NCI-H1105 (cell line): ENCODE results near the gene NTM.
A peak's percentile ranks its signal among the peaks of the same experiment; 100 is the strongest.

ENCODE experiments used
- DNase-seq: peaks from one replicate; lab custom pipeline; 2025; lab: John Stamatoyannopoulos, UW

NTM gene

DNA sequence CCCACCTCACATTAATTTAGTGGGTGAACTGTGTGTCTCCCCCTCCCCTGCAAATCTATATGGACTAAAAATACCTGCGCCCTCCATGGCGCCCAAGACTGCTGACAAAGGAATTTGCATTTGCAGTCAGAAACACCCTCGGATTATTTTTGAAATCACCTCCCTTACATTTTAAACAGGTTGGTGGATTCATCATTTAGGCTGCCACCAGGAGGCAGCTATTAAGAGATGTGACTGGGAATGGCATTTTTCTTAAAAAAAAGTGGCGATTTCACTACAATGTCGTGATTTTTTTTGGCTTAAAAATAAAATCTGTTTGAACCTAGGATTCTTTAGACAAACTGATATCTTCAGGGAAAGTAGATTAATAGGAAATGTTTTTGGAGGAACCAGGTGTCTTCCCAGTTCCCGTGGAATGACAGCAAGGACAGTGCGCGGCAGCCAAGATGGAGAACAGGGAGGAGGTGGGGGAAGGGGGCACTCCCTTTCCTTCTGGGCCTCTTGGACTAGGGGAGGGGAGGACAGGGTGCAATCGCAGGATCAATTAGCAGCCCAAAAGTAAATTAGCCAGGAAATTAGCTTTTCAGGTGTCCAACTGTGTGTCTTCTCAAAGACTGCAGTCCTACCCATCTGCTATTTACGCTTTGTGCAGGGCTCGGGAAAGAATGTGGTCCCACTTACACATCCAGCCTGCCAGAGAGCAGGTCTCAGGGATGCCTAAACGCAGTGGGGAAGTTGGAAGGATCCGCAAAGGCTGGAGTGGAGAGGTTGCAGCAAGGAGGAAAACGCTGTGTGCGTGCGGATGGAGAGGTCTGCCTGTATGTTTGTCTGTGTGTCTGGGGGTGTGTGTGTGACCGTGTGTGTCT is 496.4 kb downstream of the NTM start:
- no peak for DNase-seq

DNA sequence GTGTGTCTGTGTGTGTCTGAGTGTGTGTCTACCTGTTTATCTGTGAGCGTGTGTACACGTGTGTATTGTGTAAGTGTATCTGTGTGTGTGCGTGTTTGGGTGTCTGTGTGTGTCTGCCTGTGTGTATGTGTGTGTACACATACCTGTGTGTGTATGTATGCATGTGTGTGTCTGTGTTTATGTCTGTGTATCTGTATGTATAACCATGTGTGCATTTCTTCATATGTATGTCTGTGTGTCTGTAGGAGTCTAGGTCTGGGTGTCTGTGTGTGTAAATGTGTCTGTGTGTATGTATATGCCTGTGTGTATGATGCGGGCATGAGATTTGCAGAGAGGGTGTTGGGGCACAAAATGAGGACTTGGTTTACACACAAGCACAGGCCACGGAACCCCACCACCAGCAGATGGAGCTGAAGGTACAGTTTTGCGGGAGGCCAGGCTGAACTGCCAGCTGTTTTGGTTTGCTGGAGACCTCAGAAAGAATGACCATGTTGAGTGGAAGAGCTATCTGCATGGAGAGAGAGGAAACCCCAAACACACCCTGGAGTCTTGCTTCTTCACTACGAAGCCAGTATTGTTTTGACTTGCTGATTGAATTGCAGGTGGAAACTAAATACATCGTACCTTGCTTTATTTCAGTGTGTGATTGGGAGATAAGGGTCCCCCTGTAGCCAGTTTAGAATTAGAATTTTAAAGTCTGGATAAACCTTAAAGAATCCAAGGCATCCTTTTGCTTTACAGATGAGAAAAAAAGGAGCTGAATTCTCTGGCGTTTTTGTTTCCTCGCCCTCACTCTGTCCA is 497.2 kb downstream of the NTM start:
- peak; percentile 80 for DNase-seq

DNA sequence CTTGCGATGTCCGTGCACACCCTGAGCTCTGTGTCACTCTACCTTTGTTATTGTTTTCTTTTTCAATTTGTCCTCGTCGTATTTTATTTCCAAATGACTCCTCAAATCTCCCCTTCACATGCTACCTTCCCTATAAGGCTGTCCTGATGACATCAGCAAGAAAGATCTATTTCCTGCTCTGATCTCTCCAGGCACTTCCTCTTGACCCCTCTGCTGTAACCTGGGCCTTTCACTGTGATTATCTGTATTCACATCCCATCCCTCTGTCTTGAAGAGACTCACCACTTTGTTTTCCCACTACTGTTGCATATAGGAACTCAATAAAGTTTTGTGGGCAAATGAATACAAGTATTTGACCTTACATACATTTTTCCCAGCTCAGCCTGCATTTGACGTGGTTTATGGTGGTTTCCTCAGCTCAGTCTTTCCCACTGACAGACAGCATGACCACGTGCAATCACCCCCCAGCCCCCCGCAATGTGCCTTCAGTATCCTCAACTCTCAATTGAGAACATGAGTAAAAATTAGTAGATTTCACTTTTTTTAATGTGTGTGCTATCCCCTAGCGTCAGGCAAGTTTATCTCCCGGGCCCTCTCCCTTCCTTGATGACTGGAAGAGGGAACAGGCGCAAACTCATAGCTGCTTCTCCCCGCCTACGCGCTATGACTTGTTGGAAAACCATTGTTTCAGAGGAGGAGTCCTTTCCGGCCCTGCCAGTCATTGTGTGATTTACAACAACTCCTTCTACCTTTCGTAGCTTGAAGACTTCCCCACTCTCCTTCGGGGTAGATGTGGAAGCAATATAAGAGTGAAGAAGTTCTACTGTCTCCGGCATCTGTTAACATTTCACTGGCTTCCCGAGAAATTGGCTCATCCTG is 498.5 kb downstream of the NTM start:
- no peak for DNase-seq

DNA sequence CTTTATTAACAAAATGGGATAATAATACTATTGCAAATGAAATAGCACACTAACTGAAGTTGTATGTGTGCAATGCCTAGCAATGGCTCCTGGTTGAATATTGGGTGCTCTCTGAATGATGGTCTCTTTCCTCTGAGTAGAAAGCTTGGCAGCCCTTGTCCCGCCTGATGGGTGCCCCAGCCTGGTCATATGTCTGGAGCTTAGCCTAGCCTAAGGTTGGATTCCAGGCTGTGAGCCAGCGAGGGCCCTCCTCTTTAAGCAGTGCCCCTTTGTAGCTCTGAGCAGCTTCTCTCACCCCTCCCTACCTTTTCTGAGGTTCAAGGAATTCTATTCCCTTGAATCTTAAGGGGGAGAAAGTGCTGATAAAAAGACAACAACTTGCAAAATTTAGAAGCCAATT is 499.9 kb downstream of the NTM start:
- DNase-seq, result no peak

DNA sequence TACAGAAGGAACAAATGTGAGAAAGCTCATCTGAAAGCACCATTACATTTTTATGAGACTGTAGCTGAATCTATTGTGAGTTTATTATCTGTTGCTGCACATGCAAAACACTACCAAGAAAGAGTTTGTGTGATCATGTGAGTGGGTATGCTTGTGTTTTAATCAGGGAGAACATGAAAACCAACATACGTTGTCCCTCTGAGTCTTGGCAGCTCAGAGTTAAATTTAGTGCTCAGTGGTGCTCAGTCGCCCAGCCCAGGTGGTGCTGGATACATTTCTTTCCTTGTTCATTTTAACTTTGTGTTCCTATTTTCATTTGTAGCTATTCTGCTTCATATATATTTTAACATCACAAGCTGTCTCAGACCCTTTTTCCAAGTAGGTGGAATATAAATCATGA is 500.6 kb downstream of the NTM start:
- no peak for DNase-seq

DNA sequence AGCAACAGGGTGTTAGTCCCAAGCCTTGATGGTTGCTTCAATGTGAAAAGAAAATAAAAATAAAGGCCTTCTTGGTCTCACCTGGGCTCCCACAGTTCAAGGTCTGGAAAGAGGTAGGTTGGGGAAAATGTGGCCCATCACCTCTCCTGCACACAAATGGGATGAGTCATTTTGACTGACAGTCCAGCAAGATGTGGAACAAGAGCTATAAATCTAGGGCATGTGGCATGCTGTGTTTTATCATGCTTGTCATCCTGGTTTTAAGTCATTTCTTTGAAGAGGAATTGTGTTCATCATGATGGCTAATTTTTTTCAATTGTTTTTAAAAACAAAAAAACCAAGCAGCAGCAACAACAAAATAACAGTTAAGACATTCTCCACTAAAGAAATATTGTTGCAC is 503.7 kb downstream of the NTM start:
- DNase-seq, result no peak

DNA sequence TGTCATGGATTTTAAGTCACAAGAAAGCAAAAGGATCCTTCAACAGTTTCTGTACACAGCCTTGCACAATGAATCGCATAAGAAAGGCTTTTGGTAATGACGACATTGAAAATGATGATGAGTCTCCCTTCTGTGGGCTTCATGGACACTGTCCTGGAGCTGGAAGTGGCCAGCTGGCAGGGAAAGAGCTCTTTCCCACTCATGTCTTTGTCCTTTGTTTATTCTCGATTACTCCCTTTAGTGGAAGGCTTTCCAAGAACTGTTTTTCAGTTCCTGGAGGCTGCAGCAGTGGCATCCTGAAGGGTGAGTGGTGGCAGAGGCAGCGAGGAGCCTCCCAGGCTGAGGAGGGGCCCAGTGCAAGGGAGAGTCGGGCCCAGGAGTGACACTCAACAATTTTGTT is 505.2 kb downstream of the NTM start:
- no peak for DNase-seq

DNA sequence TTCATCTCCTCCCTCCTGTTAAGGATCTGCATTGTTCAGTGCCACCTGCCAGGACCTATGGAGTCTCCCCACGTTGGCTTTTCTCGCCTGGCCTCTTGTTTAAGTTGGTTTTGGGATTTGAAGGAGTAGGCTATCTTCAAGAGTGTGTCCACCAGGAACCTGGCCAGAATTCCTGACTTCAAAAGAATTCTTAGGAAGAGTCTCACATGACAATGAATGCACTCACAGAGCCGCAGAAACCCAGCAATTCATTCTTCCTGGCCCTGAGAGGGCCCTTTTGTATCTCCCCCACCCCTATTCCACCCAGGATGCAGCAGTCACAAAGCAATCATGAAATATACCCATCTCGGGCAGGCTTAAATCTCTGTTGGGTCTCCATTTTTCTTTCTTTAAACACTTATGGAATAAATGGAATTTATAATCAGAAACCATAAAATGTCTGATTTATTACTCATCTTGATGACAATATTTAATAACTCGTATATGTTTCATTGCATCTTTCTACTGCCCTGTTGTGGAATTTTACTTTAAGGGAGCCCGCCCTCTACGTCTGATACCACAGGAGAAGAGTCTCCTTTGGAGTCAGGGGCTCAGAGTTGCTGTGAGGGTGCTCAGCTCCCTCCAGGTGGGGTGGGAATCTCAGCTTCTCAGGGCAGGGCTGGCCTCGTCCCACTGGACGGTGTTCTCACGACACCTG is 507.0 kb downstream of the NTM start:
- no peak for DNase-seq

DNA sequence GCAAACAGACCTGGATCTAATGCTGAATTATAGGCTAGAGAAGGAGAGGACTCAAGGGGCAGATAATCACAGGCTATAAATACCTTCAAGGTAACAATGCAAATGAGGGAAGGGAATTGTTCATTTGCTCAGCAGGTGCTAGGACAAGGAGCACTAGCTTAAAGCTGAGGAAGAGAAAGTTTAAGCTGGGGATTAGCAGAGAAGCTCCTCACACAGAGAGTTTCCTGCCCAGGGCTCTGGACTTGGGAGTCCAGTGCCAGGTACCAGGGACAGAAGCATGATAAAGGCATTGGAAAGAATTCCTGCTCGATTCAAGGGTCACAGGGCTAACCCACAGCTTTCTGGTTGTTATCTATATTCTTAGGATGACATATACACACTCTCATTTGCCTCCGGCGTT is 509.9 kb downstream of the NTM start:
- DNase-seq, result peak; percentile 68

DNA sequence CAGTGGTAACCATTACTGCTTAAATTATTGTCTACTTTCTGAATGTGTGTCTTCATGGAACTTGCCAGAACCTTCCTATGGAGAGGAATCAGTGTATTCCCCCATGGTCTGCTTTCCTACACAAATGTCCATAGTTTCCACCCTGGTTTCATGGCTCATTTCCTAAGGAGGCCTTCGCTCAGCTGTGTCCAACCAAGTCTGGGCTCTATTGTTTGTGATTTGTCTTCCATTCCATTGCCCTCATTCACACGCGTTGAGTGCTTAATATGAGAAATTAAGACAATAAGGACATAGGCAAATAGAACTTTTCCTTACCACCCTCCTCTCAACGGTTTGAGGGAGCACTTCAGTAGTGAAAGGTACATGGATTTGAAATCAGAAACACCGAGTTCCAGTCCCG is 510.6 kb downstream of the NTM start:
- DNase-seq, result no peak

DNA sequence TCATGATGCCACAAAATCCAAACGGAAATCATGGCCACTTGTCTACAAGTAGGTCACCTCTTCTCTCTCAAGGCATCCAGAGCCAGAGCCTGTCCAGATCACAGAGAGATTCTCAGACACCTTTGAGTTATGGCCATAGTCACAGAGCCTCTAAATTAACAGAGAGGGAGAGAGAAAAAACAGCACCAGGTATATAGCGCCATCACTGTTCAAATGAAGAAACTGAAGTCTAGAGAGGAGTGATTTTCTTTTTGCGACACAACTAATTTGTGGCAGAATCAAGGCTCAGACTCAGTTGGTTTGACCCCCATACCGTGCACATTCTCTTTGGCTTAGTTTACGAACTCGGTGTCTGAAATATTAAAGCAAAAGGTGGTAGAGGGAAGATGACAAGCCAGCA is 512.9 kb downstream of the NTM start:
- no peak for DNase-seq

DNA sequence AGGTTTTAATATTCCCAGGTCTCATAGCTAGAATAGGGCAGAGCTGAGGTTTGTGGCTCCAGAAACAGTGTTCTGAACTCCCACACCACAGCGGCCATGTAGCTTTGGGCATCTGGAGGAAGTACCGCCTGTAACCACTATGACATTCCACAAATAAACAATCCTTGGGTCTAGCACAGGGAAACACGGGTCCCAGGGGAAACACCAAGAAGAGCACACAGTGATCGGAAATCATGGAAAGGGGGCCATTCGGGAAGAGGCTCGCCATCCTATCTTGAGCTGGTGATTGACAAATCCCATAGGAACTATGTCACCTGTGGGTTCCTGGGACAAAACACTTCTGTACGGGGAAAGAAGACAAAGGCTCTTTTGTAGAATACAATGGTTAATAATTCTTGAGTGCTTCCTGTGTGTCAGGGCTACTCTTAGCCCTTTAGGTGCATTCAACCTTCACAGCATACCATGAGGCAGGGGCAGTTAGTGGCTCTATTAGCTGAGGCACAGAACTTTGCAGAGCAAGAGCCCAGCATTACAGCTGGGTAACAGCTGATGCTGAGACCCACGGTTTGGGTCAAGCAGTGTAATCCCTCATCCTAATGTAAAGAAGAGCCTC is 514.2 kb downstream of the NTM start:
- DNase-seq, result no peak

DNA sequence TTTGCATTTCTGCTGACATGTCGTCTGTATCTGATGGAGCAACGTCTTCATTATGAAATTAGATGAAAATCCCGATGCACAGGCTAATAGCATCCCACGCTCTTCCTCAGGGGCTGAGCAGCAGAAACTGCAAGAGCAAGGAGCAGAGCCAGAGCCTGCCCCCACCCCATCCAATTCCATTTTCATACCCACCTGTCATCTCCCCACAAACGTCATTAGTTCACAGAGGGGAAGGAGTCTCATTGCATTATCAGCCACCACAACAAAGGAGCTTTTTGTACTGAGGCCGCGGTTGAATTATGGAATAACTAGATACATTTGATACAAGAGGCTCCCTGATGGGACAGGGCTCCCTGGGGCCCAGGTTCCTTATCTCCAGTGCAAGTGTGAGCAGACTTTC is 515.0 kb downstream of the NTM start:
- DNase-seq, result no peak

DNA sequence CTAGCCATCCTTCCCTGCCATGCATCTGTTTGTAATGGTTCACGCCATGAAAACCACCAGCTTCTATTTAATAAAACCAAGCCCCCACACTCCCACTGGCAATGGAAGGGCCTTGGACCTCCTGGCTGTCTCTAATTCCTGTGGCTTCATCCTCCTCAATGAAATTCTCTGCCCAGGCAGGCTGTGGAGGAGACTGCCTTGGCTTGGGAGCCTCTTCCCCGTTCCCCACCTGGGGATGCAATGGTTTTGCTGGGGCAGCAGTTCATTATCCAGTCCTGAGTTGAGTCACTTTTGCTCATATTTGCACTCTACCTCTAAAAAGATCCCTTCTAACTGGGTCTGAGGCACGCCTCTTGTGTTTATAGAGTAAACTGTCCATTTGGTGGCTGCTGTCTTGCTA is 515.8 kb downstream of the NTM start:
- no peak for DNase-seq

DNA sequence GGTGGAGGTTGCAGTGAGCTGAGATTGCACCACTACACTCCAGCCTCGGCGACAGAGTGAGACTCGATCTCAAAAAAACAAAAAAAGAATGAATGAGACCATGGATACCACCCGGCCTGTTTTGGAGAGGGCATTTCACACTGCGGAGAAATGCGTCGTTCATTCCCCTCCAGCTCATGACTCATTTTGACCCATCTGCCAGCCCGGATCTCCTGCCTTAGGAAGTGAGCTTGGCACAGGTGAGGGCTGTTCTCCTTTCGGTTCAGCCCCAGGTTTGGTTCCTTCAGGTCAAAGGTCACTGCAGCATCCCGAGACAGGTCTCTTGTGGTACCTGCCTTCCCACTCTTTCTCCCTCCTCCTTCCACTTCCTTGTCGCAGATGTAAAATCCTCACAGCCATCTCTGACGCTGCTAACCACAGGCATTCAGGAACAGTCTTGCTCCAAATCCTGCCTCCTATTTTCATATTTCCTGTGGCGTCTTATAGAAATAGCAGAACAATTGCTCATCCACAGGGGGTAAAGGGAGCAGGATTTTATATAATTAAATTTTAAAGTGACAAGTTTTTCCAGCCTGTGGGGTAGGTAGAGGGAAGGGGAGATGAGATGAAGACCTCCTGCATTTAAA is 517.9 kb downstream of the NTM start:
- DNase-seq, result no peak

DNA sequence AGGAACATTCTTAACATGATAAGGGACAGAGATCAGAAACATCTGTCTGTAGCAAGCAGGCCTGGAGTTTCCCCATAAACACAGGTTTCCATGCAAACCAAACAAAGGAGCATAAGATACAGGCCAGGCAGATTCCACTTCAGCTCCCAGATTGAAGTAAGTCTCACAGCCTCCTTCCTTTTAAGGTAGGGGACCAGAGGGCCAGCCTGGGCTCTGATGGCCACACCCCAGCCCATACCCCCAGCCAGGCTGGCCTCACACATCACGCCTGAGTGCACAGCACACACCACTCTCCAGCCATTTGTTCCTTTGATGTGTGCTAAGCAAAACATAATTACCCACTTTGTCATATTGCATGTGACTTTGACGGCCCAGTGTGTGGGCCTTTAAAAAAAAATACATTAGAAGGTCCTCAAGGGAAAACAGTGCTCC is 518.7 kb downstream of the NTM start:
- peak; percentile 64 for DNase-seq

DNA sequence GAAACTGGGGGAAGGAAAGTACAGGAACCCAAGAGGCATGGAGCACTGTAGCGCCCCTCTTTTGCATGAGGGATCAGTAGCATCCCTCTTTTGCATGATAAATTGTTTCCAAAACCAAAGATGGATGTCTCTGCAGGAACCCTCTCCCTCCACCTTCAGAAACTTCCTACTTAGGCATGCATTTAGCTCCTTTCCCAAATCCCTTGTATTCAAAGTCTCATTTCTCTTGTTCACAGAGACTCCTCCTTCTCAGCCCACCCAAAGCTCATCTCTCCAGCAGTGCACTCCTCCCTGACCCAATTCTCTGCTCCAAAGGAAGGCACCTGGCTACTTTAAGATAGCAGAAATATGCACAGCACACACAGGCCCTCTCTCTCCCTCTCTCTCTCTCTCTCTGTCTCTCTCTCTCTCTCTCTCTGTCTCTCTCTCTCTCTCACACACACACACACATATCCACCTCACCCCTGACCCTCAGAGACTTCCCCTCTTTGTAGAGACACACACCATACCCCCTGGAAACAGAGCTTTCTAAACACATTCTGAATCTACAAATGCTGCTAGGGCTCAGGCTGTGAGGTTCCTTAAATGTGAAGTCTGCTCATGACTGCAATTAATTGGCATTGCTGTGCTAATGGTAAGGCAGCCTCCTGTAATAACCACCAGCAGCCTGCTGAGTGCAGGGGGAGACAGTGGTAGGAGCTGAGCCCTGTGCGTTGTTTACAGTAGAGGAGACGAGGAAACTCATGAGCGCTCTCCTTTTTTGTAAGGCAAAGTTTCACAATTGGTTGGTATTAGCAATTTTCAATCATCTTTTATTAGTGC is 519.6 kb downstream of the NTM start:
- no peak for DNase-seq

DNA sequence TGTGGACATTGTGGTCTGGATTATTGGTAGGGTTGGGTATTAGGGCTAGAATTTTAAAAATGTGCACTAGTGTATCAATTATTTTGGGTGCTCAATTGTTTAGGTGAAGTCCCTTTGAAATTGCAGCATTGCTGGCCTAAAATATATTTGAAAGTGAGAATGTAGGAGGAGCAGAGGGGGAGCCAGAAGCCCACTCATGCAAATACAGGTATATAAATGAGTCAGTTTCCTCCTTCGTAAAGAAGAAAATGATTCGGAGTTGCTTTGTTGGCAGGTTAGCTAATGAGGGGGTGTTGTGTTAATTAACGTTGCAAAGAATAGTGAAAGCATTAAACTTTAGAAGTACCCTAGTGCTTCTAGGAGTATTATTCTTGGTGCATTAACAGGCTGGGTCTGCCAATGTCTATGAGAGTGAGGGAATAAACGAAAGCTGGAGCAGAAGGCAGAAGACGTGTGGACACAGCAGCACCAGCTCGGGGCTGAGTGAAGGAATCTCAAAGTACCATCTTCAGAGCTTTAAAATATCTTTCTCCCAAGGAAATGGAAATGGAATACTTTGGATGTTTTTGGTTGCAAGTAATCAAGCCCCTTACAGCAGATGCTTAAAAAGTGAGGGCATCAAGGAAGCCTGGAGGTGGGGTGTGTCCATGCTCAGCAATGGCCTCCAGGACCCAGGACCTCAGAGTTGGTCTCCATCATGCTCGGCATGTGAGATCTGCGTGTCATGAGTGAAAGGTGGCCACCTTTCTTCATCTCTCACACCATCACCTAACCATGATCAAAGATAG is 522.9 kb downstream of the NTM start:
- DNase-seq, result no peak

DNA sequence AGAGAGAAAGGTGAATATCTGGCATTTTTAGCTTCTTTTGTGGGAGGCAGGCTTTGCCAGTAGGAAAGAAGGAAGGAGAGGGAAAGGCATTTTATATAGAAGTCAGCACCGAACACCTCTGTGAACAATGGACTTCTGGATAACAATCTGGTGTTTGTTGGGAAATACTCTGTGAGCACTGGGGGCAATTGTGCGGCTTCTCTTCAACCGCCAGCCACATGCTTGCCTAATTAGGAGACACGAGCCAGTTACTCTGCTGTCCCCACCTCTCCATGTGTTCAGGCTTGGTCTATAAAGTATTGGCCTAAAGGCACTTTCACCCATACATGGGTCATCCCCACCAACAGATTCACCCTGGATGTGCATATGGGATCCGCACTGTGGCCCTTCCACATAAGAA is 523.6 kb downstream of the NTM start:
- DNase-seq, result no peak
